Measurements from ENCODE around the gene BAK1.
"Not testable (repeated sequence)": the region's sequence is repeated elsewhere in the genome, so short reads cannot be mapped to it uniquely, and the experiment has no call there.

BAK1 gene

DNA sequence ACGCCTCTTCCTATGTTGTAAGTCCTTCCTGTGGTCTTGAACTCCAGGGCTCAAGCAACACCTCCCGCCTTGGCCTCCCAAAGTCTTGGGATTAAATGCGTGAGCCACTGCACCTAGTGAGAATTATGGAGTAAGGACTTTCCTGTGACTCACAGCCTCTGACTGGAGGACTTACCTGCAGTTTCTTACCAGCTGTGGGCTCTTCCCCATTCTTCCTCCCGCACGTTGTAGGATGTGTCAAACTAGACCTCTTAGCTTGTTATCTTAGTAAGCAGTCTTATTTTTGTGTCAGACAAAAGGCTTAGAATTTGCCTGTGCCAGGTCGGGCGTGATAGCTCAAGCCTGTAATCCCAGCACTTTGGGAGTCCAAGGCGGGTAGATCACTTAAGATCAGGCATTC lies 30.9 kb downstream of the BAK1 start:
- DNase-seq, result no peak

DNA sequence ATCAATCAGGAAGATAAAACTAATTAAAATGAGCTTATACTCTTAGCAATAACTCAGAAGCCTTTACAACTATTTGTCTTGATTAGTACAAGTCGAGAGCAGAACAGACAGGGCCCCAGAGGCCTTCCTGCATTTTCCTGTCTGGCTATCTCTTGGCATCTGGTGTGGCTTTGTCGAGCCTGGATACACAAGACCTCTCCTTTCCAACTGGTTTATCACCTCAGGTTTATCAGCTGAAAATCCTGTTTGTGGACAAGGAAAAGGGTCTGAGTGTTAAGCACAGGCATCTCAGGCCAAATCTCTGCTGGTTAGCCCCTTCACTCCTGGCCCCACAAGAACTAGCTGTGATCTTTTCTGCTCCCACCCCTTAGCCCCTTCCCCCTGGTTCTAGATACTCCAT lies 32.6 kb downstream of the BAK1 start:
- DNase-seq, result no peak

DNA sequence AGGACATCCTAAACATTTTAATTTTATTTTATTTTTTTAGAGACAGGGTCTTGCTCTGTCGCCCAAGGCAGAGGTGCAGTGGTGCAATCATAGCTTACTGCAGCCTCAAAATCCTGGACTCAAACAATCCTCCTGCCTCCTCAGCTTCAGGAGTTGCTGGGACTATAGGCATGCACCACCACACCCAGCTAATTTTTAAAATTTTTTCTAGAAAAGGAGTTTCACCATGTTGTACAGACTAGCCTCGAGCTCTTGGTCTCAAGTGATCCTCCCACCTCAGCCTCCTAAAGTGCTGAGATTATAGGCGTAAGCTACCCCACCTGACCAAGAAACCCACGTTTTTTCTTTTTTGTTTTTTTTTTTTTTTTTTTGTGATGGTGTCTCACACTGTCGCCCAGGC lies 33.3 kb downstream of the BAK1 start:
- DNase-seq, result no peak

DNA sequence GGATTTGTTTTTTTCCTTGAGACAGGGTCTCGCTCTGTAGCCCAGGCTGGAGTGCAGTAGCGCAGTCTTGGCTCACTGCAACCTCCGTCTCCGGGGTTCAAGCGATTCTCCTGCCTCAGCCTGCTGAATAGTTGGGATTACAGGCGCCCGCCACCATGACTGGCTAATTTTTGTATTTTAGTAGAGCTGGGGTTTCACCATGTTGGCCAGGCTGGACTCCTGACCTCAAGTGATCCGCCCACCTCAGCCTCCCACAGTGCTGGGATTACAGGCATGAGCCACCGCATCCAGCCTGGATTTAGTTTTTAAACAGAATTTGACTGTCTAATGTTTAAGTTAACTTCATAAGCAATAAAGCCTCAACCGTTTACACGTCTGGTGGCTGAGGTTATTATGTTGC lies 34.8 kb downstream of the BAK1 start:
- DNase-seq, result not testable (repeated sequence)

DNA sequence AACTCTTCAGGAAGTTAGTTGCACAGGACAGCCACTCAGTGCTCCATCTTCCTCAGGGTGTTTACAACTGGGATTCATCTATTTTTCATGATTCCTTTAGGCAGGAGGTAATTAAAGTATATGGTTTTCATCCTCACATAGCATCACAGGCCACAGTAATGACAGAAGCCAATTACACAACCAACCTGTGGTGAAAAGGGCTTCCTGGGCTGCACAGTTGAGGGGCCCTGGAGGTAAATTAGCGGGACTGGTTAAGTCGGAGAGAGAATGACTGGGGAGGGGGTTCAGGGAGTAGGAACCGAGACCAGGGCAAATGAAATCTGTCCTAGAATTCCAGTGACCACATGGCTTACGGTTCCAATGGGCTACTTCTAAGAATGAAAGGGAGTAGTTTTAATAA lies 37.0 kb downstream of the BAK1 start:
- no peak for DNase-seq

DNA sequence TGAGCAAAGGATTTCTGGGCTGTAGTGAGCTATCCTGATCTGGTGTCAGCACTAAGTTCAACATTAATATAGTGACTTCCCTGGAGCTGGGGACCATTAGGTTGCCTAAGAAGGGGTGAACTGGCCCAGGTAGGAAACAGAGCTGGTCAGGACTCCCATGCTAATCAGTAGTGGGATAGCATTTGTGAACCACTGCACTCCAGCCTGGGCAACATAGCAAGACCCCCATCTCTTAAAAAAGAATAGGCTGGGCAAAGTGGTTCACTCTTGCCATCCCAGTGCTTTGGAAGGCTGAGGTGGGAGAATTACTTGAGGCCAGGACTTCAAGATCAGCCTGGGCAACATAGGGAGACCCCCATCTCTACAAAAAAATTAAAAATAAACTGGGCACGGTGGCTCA lies 39.3 kb downstream of the BAK1 start:
- DNase-seq, result no peak

DNA sequence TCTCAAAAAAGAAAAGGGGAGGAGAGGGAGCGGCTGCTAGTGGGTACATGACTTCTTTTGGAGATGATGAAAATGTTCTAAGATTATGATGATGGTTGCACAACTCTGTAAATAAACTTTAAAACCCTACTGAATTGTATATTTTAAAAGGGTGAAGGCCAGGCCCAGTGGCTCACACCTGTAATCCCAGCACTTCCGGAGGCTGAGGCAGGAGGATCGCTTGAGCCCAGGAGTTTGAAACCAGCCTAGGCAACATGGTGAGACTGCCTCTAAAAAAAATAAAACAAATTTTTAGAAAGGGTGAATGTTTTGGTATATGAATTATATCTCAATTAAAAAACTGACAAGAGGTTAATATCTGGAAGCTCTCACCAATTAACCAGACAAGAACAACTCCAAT lies 45.4 kb downstream of the BAK1 start:
- no peak for DNase-seq

DNA sequence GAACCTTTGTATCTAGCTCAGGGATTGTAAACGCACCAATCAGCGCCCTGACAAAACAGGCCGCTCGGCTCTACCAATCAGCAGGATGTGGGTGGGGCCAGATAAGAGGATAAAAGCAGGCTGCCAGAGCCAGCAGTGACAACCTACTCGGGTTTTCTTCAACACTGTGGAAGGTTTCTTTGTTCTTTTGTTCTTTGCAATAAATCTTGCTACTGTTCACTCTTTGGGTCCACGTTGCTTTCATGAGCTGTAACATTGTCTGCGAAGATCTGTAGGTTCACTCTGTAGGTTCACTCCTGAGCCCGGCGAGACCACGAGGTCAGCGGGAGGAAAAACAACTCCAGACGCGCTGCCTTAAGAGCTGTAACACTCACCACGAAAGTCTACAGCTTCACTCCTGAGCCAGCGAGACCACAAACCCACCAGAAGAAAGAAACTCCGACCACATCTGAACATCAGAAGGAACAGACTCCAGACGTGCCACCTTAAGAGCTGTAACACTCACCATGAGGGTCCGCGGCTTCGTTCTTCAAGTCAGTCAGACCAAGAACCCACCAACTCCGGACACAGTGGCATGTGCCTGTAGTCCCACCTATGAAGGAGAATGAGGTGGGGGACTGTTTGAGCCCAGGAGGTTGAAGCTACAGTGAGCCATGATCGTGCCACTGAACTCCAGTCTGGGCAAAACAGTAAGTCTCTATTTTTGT lies 46.8 kb downstream of the BAK1 start:
- DNase-seq, result not testable (repeated sequence)

DNA sequence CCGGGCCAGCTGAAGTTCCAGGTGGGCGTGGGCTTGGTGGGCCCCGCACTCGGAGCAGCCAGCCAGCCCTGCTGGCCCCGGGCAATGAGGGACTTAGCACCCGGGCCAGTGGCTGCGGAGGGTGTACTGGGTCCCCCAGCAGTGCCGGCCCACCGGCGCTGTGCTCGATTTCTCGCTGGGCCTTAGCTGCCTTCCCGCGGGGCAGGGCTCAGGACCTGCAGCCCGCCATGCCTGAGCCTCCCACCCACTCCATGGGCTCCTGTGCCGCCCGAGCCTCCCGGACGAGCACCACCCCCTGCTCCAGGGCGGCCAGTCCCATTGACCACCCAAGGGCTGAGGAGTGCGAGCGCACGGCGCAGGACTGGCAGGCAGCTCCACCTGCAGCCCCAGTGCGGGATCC lies 47.6 kb downstream of the BAK1 start:
- DNase-seq, result not testable (repeated sequence)

DNA sequence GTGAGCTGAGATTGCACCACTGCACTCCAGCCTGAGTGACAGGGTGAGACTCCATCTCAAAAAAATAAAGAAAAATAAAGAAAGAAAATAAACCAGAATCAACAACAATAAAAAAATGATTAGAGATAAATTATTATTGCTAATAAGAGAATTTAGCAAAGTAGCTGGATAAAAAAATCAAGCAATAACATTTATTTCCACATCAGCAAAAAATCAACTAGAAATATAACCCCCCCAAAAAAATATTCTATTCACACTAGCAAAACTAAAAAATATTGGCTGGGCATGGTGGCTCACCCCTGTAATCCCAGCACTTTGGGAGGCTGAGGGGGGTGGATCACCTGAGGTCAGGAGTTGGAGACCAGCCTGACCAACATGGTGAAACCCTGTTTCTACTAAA lies 49.5 kb downstream of the BAK1 start:
- DNase-seq, result not testable (repeated sequence)

All from DMS79 (cell line).